IMR-90 (cell line): ENCODE results near the gene RBBP8NL. TPM values are rescaled to one million over a fixed set of nuclear protein-coding genes. Genes with fewer than 3 reads are reported as not detected.

Experiments used
- ATAC-seq: fragments of 200-7000 bp; cut with Tn5 transposase; 2 replicates; pipeline ENCODE4 v1.9.1; 2020; ENCODE audit warnings: low read depth, mild to moderate bottlenecking, moderate library complexity
- BruUV-seq: library from RNA; stranded (reverse); fragments of 400-500 nt; replicated peaks from 2 replicates; lab custom pipeline; 2021; lab: Mats Ljungman, UMichigan
- CTCF ChIA-PET: fragments of 300-600 bp; formaldehyde crosslinking; extraction: SDS; loops from one replicate; lab custom pipeline; 2021; ENCODE audit warnings: antibody characterized with exemption; lab: Yijun Ruan, JAX
- POLR2A ChIA-PET: fragments of 300-600 bp; sonication (Branson Sonifier 250); formaldehyde crosslinking; loops from one replicate; lab custom pipeline; 2022; ENCODE audit warnings: antibody characterized with exemption; ENCODE audit not compliant: unreplicated experiment; lab: Charles Lee
- DNase-seq: peaks from one replicate; pipeline ENCODE4 v3.0.0; 2013
- H2AFZ ChIP-seq: replicated peaks from 2 replicates; pipeline ENCODE3; 2013; ENCODE audit warnings: low read length, mild to moderate bottlenecking; ENCODE audit not compliant: poor library complexity
- H2AK5ac ChIP-seq: 2 replicates; pipeline ENCODE4 v1.6.1; 2013; ENCODE audit warnings: low read depth, low read length, inconsistent platforms
- H2AK9ac ChIP-seq: replicated peaks from 2 replicates; pipeline ENCODE3; 2013; ENCODE audit warnings: mild to moderate bottlenecking, low read depth, low read length, moderate library complexity; ENCODE audit not compliant: poor library complexity
- H2BK120ac ChIP-seq: 2 replicates; pipeline ENCODE4 v1.6.1; 2013; ENCODE audit warnings: low read depth, low read length, inconsistent platforms
- H2BK15ac ChIP-seq: 3 replicates; pipeline ENCODE4 v1.6.1; 2013; ENCODE audit warnings: low read depth, low read length, inconsistent platforms
- H2BK20ac ChIP-seq: 2 replicates; pipeline ENCODE4 v1.6.1; 2013; ENCODE audit warnings: low read depth, mild to moderate bottlenecking, inconsistent platforms, low read length, moderate library complexity
- H2BK5ac ChIP-seq: 2 replicates; pipeline ENCODE4 v1.6.1; 2013; ENCODE audit warnings: mild to moderate bottlenecking, low read depth, low read length, inconsistent platforms; ENCODE audit not compliant: poor library complexity, severe bottlenecking
- H3K14ac ChIP-seq: replicated peaks from 2 replicates; pipeline ENCODE4 v1.6.1; 2013; ENCODE audit warnings: low read depth, low read length, inconsistent platforms
- H3K18ac ChIP-seq: 2 replicates; pipeline ENCODE4 v1.6.1; 2013; ENCODE audit warnings: low read depth, low read length, control low read depth
- H3K23ac ChIP-seq: 2 replicates; pipeline ENCODE4 v1.6.1; 2013; ENCODE audit warnings: low read depth, low read length, inconsistent platforms
- H3K27ac ChIP-seq: 2 replicates; pipeline ENCODE4 v1.5.1; 2013; ENCODE audit warnings: mild to moderate bottlenecking, control low read depth, low read length; ENCODE audit not compliant: insufficient read depth
- H3K27me3 ChIP-seq: 2 replicates; pipeline ENCODE4 v1.6.1; 2013; ENCODE audit warnings: low read length; ENCODE audit not compliant: control insufficient read depth, insufficient read depth
- H3K36me3 ChIP-seq: 2 replicates; pipeline ENCODE4 v1.6.1; 2013; ENCODE audit warnings: low read length, mixed read lengths; ENCODE audit not compliant: control insufficient read depth, insufficient read depth
- H3K4ac ChIP-seq: 2 replicates; pipeline ENCODE4 v1.6.1; 2013; ENCODE audit warnings: low read depth, low read length, inconsistent platforms
- H3K4me1 ChIP-seq: 2 replicates; pipeline ENCODE4 v1.6.1; 2013; ENCODE audit warnings: low read length, mixed read lengths; ENCODE audit not compliant: control insufficient read depth, insufficient read depth
- H3K4me2 ChIP-seq: 2 replicates; pipeline ENCODE4 v1.6.1; 2013; ENCODE audit warnings: low read depth, mild to moderate bottlenecking, control low read depth, low read length, moderate library complexity
- H3K4me3 ChIP-seq: 2 replicates; pipeline ENCODE4 v1.5.1; 2013; ENCODE audit warnings: low read depth, mild to moderate bottlenecking, control low read depth, low read length, moderate library complexity; ENCODE audit not compliant: insufficient read depth
- H3K56ac ChIP-seq: 2 replicates; pipeline ENCODE4 v1.6.1; 2013; ENCODE audit warnings: low read length, inconsistent platforms; ENCODE audit not compliant: insufficient read depth; ENCODE audit errors: extremely low read depth
- H3K79me1 ChIP-seq, 2 experiments: 2 replicates each; pipeline ENCODE4 v1.6.1; 2013; ENCODE audit warnings: low read length in 2 of 2, inconsistent platforms in 1 of 2, low read depth in 1 of 2
- H3K9ac ChIP-seq: 2 replicates; pipeline ENCODE4 v1.6.1; 2013; ENCODE audit warnings: low read depth, low read length, control low read depth
- H3K9me1 ChIP-seq: 2 replicates; pipeline ENCODE4 v1.6.1; 2013; ENCODE audit warnings: low read length, inconsistent platforms; ENCODE audit not compliant: insufficient read depth
- H3K9me3 ChIP-seq: 2 replicates; pipeline ENCODE4 v1.6.1; 2013; ENCODE audit warnings: low read length; ENCODE audit not compliant: control insufficient read depth, insufficient read depth
- H4K20me1 ChIP-seq: 2 replicates; pipeline ENCODE4 v1.6.1; 2013; ENCODE audit warnings: low read length, inconsistent platforms; ENCODE audit not compliant: insufficient read depth
- H4K5ac ChIP-seq: 2 replicates; pipeline ENCODE4 v1.6.1; 2013; ENCODE audit warnings: mild to moderate bottlenecking, low read depth, low read length, control low read depth
- H4K8ac ChIP-seq, 2 experiments: 2 replicates each; pipeline ENCODE4 v1.6.1; 2013; ENCODE audit warnings: low read depth in 2 of 2, low read length in 2 of 2, control low read depth in 1 of 2, inconsistent platforms in 1 of 2
- H4K91ac ChIP-seq: 2 replicates; pipeline ENCODE4 v1.6.1; 2013; ENCODE audit warnings: low read depth, low read length, inconsistent platforms; ENCODE audit not compliant: insufficient read depth
- POLR2A ChIP-seq: IDR thresholded peaks from 2 replicates; pipeline ENCODE4 v1.6.1; 2012; ENCODE audit warnings: mild to moderate bottlenecking, low read depth, low read length
- WGBS, 2 experiments: methylation state at CpG; one replicate each; pipeline versions ENCODE4 v1.1.5 to v1.1.7; 2013; ENCODE audit warnings: missing lambda C conversion rate in 2 of 2; ENCODE audit not compliant: insufficient read length in 1 of 2; ENCODE audit errors: extremely low coverage in 2 of 2; 5-methylcytosine and 5-hydroxymethylcytosine counted together
- dilution Hi-C: fragments of 300-500 bp; cut with HindIII; formaldehyde crosslinking; loops from one replicate; pipeline ENCODE4 v1.14.3; 2018; ENCODE audit warnings: low sequenced_read_pairs; ENCODE audit not compliant: unreplicated experiment
- in situ Hi-C: fragments of 300-500 bp; cut with MboI; formaldehyde crosslinking; loops from 3 replicates; pipeline ENCODE4 v1.14.3; 2019; ENCODE audit warnings: low sequenced_read_pairs, inconsistent platforms, mixed read lengths
- intact Hi-C: fragments of 100-400 bp; cut with micrococcal nuclease; formaldehyde crosslinking; loops from 2 replicates; pipeline ENCODE4 v1.10.0; 2022
- polyA plus RNA-seq, 3 experiments: library from polyadenylated mRNA; depleted of rRNA; stranded (reverse); fragments of >200 nt; gene quantifications; 2 replicates each; pipeline ENCODE4 v1.2.3, GENCODE V29; 2012; ENCODE audit warnings: low replicate concordance in 1 of 3
- total RNA-seq: library from RNA; depleted of rRNA; stranded (reverse); fragments of >200 nt; gene quantifications from 2 replicates; pipeline ENCODE4 v1.2.3, GENCODE V29; 2012
- TF ChIP-seq, protein P1 (sequence below): conservative IDR thresholded peaks from 2 replicates; pipeline ENCODE4 v1.5.1; 2012; ENCODE audit warnings: mild to moderate bottlenecking, low read depth, low read length, improper control_type of control experiment
- TF ChIP-seq, protein P2 (sequence below): fragments of 150-350 bp; IDR thresholded peaks from 2 replicates; pipeline ENCODE4 v1.6.1; 2017; ENCODE audit warnings: mild to moderate bottlenecking, antibody characterized with exemption, low read length, low read depth

The RBBP8NL gene
- total and polyA plus RNA-seq, 2 of the 4 experiments (the other 2 are of a cell fraction) = not detected

DNA sequence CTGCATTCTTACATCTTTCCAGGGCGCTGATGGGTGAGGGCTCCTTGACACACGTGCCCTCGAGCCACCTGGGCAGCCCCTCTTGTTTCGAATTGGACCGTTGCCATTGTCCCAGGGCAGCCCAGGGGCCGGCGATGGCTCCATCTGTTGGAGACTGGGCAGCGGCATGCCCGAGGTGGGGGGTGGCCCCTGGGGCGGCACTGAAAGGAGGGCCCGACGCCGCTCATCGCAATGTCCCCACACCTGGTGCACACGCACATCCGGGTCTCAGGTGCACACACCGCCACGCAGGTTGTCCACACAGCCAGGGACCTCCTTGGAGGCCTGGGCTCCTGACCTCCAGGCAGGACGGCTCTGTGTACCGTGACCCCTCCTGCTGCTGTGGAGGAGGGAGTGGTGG, 30.5 kb upstream of the RBBP8NL start:
- dilution Hi-C loops = no loop called here
- no peak overlapping the region for H2BK20ac ChIP-seq
- no peak for ATAC-seq
- no peak overlapping the region for H2AK5ac ChIP-seq
- no peaks in the 10 kb centered on the region for H3K4me1 ChIP-seq
- no peak overlapping the region for H3K4me3 ChIP-seq
- in situ Hi-C loops = no loop called here
- H4K8ac ChIP-seq = no peak overlapping the region
- CTCF ChIA-PET = no interaction called here
- no peak overlapping the region for H2BK120ac ChIP-seq
- H4K5ac ChIP-seq = no peak overlapping the region
- H3K27me3 ChIP-seq = peaks cover 65% of the 10 kb centered on the region
- no peak overlapping the region for H3K18ac ChIP-seq
- DNase-seq = no peak
- POLR2A ChIA-PET = no interaction called here
- H3K79me1 ChIP-seq = no peaks in the 10 kb centered on the region
- intact Hi-C loops = no loop called here
- H3K4ac ChIP-seq = no peak overlapping the region
- H2BK5ac ChIP-seq = no peak overlapping the region
- no peak overlapping the region for H3K9ac ChIP-seq
- no peak overlapping the region for H3K23ac ChIP-seq
- H3K9me1 ChIP-seq = no peaks in the 10 kb centered on the region
- no peaks in the 10 kb centered on the region for H4K20me1 ChIP-seq
- no peak overlapping the region for H3K14ac ChIP-seq
- no peak overlapping the region for H3K4me2 ChIP-seq
- no peak overlapping the region for H2AFZ ChIP-seq
- 70% methylated on average over 6 of the region's 20 CpGs; no CpG with 5 or more reads in 1 of the 2 experiments for WGBS, 2 experiments
- TF ChIP-seq, protein P1, sequence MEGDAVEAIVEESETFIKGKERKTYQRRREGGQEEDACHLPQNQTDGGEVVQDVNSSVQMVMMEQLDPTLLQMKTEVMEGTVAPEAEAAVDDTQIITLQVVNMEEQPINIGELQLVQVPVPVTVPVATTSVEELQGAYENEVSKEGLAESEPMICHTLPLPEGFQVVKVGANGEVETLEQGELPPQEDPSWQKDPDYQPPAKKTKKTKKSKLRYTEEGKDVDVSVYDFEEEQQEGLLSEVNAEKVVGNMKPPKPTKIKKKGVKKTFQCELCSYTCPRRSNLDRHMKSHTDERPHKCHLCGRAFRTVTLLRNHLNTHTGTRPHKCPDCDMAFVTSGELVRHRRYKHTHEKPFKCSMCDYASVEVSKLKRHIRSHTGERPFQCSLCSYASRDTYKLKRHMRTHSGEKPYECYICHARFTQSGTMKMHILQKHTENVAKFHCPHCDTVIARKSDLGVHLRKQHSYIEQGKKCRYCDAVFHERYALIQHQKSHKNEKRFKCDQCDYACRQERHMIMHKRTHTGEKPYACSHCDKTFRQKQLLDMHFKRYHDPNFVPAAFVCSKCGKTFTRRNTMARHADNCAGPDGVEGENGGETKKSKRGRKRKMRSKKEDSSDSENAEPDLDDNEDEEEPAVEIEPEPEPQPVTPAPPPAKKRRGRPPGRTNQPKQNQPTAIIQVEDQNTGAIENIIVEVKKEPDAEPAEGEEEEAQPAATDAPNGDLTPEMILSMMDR = no peak
- no peak for TF ChIP-seq POLR2A
- TF ChIP-seq, protein P2, sequence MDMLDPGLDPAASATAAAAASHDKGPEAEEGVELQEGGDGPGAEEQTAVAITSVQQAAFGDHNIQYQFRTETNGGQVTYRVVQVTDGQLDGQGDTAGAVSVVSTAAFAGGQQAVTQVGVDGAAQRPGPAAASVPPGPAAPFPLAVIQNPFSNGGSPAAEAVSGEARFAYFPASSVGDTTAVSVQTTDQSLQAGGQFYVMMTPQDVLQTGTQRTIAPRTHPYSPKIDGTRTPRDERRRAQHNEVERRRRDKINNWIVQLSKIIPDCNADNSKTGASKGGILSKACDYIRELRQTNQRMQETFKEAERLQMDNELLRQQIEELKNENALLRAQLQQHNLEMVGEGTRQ = no peak
- H2BK15ac ChIP-seq = no peak overlapping the region
- H3K9me3 ChIP-seq = no peaks in the 10 kb centered on the region
- H2AK9ac ChIP-seq = no peak overlapping the region
- H3K56ac ChIP-seq = no peak overlapping the region
- no TSS peak for BruUV-seq
- no peaks in the 10 kb centered on the region for H3K36me3 ChIP-seq
- no peak overlapping the region for H4K91ac ChIP-seq
- no peak overlapping the region for H3K27ac ChIP-seq
